GM21528 (cell line): ENCODE measurements around the gene PRR18.

Experiments
- ATAC-seq: cut with Tn5 transposase; IDR thresholded peaks from one replicate; pipeline ENCODE4 v1.9.1; 2021; ENCODE audit warnings: mild to moderate bottlenecking, moderate library complexity; ENCODE audit not compliant: unreplicated experiment, low FRiP score

The PRR18 gene

DNA sequence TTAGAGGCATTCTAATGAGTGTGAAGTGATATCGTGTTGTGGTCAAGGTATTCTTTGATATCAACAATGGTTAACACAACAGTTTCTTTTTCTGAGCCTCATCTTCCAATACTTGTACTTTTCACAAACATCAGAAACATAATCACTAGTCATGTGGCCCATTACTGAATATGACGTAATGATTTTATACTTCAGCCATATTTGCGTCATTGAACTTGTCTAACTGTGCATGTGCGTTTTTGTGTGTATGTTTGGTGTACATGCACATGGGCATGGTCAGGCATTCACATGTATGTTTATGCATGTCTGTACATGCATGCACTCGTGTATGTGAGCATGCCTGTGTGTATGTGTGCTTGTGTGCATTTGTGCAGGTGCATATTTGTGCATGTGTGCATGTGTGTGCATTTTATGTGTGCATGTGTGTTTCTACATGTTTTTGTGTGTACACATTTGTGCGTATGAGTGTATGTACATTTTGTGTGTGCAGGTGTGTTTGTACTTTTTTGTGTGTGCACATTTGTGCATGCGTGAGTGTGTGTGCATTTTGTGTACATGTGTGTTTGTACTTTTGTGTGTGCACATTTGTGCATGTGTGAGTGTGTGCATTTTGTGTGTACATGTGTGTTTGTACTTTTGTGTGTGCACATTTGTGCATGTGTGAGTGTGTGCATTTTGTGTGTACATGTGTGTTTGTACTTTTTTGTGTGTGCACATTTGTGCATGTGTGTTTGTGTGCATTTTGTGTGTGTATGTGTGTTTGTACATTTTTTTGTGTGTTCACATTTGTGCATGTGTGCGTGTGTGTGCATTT lies 29.4 kb downstream of the PRR18 start:
- no peak for ATAC-seq

DNA sequence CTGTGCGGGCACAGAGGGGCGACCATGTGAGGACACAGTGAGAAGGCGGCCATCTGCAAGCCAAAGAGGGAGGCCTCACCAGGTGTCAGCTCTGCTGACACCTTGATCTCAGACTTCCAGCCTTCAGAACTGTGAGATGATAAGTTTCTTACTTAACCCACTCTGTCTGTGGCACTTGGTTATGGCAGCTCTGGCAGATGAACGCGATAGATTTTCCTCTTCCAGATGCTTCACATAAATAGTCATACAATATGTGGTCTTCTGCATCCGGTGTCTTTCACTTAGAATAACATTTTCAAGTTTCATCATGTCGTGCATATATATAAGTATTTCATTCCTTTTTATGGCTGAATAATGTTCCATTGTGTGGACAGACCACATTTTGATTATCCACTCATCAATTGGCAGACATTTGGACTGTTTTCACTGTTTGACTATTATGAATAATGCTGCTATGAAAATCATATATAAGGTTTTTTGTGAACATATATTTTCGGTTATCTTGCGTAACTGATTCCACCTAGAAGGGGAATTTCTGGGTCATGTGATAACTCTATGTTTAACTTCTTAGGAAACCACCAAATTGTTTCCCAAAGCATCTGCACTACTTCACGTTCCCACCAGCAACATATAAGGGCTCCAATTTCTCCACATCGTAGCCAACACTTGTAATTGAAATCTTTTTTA lies 30.2 kb downstream of the PRR18 start:
- ATAC-seq = no peak

DNA sequence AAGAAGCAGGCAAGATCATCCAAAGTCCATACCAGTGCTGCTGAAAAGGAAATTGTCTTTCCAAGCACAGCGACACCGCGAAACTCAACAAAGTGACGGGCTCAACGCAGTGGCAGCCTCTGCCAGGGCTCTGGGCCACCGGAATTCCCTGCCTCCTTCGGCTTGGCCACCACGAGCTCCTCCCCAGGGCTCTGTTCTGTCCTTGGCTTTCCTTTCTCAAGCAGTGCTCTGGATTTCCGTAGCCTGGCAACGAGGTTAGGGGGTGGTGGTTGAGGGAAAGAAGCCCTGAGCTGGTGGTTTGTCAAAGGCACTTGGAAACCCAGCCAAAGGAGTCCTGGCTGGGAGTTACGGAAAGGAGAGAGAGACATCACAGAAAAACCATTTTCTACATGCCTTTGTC lies 31.2 kb downstream of the PRR18 start:
- ATAC-seq = no peak

DNA sequence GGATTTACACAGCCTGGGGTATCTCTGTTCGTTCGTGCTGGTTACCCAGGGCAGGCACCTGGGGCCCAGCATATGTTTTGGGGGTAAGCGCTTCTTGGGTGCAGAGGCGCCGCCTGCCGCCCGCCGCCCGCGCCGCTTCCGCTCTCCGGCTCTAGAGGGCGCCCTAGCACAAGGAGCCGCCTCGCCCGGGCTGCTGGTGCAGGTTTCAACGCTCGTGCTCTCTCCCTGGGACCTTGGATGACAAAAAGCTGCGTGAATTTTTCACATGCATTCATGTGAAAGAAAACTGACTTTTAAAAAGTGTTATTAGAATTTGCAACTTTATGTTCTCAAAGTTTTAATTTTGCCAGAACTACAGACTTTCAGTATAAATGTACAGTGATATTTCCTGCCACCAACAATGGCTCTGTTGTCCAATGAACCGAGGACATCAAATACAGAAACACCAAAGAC lies 32.5 kb downstream of the PRR18 start:
- ATAC-seq = peak; percentile 87

DNA sequence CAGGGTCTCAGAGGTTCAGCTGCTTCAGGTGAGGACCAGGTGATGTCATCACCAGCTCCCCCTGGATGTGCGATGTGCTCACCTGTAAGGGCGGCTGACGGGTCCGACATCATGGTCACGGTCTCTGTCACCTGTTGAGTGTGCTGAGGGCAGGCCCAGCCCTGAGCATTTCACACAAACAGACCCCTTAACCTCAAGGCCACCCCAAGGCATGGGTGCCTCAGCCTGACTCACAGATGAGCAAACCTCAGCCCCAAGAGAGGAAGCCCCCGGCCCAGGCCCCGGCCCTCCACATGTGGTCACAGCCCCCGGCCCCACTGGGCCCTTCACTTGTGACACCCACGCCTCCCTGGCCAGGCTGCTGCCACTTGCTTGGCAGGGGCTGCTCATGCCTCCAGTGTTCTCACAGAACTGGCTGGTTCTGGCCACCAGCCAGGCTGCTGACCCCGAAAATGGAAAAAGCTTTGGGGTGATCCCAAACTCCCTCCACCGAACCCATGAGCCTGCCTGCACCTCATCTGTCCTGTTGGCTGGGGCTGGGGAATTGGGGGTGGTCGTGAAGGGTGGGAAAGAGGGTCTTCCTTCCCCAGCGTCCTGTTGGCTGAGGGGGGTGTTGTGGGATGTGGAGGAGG lies 33.3 kb downstream of the PRR18 start:
- ATAC-seq = no peak

DNA sequence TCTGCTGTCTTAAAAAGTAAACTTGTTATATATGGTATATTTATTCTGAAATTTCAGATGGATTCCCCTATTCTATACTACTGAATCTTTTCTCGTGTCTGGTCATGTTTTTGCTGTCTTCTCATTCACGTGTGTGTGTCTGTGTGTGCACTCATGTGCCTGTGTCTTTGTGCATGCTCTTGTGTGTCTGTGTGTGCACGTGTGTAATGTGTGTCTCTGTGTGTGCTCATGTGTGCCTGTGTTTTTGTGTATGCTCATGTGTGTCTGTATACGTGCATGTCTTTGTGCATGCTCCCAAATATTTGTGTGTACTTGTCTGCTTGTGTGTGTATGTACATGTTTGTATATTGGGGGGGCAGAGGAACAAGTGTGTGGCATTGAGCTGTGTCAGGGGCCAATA lies 34.0 kb downstream of the PRR18 start:
- ATAC-seq = no peak

DNA sequence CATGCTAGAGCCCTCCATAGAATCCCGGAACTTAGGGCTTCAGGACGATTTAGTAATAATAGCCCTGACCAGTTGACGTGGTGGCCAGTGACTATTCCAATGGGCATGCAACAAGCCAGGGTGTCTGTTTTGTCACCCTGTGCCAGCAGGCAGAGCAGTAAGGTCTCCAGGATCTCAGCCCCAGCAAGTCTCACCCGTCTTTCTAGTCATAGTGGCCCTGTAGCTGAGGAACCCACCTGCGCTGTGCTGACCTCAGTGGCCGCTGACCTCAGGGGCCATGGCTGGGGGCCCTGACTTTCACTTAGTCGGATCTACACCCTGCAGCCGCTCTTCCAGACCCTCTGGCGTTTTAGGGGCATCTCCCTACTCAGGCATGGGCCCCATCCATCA lies 36.8 kb downstream of the PRR18 start:
- no peak for ATAC-seq

DNA sequence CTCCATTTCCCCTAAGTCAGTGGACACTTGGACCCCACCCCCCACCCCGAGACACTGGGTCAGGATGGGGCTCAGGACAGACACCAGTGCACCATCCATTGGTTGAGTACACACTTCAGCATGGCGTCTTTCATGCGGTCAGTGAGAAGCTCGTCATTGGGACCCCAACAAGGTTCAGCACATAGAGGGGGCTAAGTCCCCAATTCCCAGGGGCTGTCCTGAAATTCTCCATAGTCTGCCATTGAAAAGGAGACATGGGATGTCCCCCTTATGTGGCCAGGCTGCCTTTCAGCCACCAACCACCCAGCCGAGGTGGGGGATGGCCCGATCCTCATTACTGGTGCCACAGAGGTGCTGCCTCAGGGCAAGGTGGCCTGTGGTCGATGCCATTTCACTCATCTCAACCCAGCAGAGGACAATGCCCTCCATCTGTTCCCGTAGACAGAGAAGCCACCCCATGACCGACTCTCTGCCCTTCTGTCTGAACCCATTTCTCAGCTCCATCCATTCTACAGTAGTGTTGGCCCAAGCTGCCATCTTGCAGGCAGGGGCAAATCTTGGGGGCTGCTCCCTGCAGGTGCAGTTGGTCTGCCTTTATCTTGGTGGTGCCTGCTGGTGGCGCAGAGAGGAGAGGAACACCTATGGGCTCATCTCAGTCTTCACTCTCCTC lies 37.4 kb downstream of the PRR18 start:
- no peak for ATAC-seq

DNA sequence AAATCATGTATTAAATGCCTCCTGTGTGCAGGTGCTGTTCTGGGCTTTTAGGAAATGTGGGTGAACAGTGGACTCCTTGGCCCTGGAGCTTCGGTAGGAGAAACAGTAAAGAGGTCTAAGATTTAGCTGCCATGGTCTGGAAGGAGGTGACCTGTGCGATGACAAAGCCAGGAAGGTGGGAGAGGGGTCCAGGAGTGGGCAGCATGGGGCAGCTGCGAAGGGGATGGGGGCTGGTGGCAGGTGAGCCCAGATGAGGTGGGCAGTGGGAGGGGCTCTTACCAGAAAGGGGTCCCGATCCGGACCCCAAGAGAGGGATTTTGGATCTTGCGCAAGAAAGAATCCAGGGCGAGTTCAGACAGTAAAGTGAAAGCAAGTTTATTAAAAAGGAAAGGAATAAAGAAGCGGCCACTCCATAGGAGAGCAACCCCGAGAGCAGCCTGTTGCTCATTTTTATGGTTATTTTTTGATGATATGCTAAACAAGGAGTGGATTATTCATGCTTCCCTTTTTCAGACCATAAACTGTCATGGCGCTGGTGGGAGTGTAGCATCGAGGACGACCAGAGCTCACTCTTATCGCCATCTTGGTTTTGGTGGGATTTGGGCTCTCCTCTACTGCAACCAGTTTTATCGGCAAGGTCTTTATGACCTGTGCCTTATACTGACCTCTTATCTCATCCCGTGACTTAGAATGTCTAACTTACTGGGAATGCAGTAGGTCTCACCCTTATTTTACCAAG lies 38.7 kb downstream of the PRR18 start:
- no peak for ATAC-seq

DNA sequence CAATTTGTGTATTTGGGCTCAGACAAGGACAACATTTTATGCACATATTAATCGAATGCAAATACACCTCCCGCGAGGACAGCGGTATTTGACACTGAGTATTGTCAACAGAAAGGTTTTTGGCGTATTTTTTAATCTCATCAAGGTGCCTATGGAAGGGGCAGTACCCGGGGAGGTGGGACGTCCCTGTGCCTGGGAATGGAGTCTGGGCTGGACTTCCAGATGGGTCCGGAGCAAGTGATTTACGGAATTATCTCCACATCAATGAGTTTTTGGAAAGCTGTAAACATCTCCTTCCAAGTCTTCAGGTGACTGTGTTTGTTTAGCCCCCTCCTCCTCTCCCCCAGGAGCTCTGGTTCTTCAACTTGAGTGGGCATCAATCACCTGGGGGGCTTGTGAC lies 39.8 kb downstream of the PRR18 start:
- no peak for ATAC-seq

DNA sequence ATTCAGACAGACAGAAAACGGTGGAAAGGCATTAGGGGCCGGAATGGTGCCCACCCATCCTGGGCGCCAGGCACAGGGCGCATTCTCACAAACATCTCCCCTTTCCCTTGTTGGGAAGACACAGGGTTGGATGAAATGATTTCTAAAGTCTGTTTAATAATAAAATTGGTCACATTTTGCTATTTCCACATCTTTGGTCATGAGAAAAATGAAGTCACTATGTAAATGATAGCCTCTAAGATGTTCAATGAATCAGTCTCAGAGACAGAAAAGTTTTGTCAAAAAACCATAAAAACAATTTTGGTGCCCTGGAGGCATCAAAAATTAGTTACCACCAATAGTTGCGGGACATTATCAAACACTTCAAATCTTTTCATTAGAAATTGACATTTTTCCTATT lies 40.7 kb downstream of the PRR18 start:
- ATAC-seq = no peak

DNA sequence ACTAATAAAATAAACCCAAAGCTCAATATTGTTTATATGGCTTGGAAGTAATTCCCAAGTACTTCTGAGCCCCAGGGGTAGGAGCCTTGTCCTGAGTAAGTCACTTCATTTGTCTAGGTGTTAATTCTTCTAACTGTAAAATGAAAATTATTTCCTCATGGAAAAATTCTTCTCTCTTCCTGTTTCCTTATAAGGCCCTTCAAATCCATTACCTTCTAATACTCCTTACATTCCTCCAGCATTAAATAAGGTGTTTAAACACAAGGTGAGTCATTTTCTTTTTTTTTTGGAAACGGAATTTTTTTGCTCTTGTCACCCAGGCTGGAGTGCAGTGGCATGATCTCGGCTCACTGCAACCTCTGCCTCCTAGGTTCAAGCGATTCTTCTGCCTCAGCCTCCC lies 41.9 kb downstream of the PRR18 start:
- no peak for ATAC-seq

DNA sequence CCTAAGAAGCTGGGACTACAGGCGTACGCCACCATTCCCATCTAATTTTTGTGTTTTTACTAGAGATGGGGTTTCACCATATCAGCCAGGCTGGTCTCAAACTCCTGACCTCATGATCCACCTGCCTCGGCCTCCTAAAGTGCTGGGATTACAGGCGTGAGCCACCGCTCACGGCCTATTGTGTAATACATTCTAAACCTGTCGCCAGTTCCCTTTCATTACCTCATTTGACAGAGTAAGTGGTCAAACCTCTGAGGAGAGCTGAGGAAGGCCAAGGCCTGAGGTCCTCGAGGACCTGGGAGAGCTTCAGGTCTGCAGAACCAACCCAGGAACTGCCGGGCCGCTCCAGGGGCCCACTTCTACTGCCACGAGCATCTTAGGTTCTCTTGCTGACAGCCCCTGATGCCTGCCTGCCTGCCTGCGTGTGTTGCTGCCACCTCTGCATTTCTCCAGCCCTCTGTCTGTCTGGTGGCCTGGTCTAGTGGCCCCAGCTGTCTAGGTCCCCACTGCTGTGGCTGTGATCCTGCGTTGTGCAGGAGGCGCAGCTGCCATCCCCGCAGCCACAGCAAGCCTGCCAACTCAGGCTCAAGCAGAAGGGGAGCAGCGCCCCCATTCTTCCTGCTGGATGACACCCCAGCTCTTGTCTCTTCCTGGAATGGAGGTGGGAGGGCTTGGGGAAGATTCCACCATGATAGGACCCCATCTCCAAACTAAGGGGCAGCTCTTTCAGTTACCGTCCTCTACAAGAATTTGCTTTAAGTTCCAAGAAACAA lies 45.3 kb downstream of the PRR18 start:
- no peak for ATAC-seq

DNA sequence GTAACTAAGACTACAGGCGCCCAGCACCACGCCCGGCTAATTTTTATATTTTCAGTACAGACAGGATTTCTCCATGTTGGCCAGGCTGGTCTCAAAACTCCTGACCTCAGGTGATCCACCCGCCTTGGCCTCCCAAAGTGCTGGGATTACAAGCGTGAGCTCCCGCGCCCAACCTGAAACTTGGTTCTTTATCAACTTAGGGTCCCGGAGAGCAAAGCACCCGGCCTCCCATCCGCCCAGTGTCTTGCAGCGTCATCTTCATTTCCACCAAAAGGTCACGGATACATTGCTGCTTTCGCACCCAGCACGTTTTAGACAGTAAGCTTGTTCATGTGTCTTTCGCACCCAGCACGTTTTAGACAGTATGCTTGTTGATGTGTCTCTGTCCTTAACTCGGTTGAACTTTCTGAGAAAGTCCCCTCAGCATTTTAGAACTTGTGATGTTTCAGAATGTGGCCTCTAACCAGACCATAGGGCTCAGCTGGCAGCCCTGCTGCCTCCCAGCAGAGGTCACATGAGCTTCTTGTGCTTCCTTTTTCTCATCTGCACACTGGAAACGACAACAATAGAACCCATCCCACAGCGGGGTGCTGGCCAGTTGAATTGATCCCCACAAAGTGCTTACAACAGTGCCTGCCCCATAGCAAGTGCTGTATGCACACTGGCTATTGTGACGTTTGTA lies 48.8 kb downstream of the PRR18 start:
- ATAC-seq = peak; percentile 50

DNA sequence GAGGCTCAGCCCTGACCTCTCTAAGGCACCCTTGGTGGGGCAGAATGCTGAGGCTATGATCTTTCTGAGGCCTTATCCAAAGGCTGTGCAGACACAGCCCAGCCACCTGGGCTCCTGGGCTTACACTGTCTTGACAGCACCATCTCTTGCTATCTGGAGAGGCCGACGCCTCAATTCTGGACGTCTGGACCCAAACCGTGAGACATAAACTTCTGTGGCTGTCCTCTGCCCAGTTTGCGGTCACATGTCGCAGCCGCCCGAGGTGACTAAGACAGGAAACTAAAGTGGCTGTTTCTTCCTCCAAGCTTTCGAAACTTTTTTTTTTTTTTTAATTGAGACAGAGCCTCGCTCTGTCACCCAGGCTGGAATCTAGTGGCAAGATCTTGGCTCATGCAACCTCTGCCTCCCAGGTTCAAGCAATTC lies 49.3 kb downstream of the PRR18 start:
- ATAC-seq = peak; percentile 79

DNA sequence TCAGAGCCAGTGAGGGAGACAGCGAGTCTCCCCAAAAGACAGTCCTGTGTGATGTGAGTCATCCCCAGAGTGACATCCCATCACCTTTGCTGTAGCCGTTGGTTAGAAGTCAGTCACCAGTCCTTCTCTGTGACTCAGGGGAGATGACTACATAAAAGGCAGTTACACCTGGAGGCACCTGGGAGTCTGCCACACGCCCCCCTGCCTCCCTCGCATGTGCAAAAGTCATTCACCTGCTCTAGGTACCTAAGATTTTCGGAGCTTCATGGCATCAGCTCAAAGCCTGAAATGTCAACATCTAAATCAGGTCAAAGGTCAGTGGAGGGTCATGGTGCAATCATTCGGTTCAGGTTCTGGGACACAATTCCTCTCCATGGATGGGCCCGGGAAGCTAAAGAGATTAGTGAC lies 50.3 kb downstream of the PRR18 start:
- no peak for ATAC-seq
